GM12865 (cell line): ENCODE data around the gene OGDH.

Experiments
- DNase-seq: peaks from one replicate; pipeline ENCODE4 v3.0.0; 2010; ENCODE audit warnings: low read depth
- H3K4me3 ChIP-seq: 2 replicates; pipeline ENCODE4 v1.5.1; 2011; ENCODE audit warnings: mild to moderate bottlenecking, low read depth, low read length, control low read depth
- CTCF ChIP-seq: IDR thresholded peaks from 2 replicates; pipeline ENCODE4 v1.5.1; 2011; ENCODE audit warnings: low read length, control low read depth, low read depth, inconsistent platforms; ENCODE audit not compliant: insufficient read depth; ENCODE audit errors: missing control alignments

Gene OGDH

GRCh38 chr7:44706788-44707557 is 100.5 kb downstream of the OGDH start:
- H3K4me3 ChIP-seq, result no peak overlapping the region
- TF ChIP-seq CTCF, result no peak

GRCh38 chr7:44707558-44708230 is 101.3 kb downstream of the OGDH start:
- DNase-seq, result no peak
- TF ChIP-seq CTCF, result no peak
- H3K4me3 ChIP-seq, result no peak overlapping the region

More at GRCh38 chr7:44706788-44707557, 100.5 kb downstream of the OGDH start:
- no peak for DNase-seq

DNA sequence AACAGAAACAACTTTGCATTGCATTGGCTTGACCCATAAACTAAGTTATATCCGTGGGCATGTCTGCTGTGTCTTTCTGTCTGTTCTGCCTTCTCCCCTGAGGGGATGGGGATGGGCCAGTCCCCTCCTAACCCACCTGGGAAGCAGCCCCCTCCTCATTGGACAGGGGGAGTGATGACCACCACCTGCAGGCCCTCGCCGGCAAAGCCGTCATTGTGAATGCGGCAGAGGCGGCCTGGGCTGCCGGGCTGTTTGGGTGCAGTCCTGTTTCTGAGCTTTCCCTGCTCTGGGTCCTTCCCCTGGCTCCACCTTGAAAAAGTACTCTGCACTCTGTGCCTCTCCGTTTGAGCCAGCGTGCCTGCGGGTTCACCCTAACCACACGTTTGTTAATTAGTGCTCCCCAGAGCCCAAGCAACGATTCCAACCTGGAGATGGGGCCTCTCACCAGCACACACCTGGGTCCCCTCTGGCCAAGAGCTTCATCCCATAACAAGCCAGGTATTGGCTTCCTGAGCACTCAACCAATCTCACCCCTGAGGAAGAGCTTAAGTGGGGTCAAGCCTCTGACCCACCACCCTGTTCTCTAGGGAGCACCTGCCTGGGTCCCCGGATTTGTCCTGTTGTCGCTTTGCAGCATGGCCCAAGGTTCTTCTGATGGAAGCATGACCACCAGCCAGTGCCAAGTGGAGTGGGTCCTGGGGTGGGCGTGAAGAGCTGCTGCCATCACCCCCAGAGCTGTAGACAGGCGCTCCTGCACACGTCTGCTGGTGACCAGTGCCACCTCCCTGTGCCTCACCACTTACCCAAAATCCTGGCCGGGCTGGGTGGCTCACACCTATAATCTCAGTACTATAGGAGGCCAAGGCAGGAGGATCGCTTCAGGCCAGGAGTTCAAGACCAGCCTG is 102.8 kb downstream of the OGDH start:
- H3K4me3 ChIP-seq, result no peak overlapping the region
- no peak for TF ChIP-seq CTCF
- DNase-seq, result no peak

GRCh38 chr7:44709945-44710596 is 103.6 kb downstream of the OGDH start:
- no peak for TF ChIP-seq CTCF
- no peak overlapping the region for H3K4me3 ChIP-seq
- no peak for DNase-seq

DNA sequence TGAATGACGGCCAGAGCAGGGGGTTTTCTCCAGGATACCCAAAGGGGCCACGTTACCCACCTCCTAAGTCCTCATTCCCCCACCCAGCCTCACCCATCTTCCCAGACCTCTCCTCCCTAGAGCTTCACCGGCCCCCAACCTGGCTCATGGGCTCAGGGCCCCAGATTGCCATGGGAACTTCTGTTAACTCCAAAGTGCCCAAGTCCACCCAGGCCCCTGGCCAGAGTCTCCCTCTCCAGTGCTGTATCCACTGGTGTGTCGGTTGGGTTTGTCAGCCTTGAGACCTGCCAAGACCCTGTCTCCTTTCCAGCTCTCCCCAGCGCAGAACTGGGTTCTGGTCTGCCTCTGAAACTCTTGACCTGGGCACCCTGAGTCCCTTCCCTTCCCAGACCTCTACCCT is 105.1 kb downstream of the OGDH start:
- DNase-seq, result no peak
- no peak overlapping the region for H3K4me3 ChIP-seq
- TF ChIP-seq CTCF, result no peak

DNA sequence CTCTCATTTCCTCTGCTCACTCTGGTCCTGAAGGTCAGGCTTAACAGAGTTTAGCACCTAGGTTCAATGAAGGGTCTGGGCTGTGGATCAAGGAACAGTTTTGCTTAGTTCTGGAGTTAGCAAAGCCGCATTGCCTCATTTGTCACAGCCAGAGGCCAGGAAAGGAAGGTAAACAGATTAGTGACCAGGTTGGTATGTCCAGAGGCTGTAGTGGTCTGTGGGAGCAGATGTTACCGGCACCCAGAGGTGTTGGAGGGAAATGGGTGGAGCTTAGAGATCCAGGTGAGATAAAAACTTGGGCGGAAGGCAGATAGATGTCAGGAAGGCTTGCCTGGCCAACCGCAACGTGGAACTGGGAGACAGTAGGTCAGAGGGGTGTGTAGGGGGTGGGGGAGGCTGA is 105.6 kb downstream of the OGDH start:
- no peak for DNase-seq
- no peak for TF ChIP-seq CTCF
- no peak overlapping the region for H3K4me3 ChIP-seq
